ENCODE measurements around the gene CNOT3.

DNA sequence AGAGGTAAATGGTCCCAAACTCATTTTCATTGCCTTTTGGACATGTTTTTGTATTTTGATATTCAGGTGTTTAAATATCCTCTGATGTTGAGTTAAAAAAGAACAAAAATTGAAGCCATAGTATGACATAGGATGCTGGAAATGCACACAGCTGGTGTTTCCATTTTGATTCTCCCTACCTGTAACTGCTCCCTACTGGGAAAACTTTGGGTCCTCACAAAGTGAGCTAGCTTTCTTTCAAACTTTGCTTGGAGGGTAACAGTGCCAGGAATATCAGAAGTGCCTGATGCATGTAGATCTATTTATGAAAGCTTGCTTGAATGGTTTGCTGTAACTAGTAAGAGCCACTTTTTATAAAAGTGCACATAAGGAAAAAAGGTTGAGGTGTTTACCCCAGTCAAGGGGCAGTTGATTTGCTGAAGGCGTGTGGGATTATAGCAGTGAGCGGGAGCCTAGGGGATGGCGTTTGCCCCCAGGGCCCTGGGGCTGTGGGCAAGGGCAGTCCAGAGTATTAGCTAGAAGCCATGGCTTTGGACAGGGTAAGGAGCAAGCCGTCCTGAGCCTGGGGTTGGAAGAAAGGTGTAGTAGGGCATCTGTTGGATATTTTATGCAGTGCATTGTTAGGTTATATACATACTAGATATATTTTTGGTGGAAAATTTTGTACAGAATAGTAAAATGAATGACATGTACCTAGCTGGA lies 67.4 kb downstream of the CNOT3 start:
- TF ChIP-seq, protein P1, sequence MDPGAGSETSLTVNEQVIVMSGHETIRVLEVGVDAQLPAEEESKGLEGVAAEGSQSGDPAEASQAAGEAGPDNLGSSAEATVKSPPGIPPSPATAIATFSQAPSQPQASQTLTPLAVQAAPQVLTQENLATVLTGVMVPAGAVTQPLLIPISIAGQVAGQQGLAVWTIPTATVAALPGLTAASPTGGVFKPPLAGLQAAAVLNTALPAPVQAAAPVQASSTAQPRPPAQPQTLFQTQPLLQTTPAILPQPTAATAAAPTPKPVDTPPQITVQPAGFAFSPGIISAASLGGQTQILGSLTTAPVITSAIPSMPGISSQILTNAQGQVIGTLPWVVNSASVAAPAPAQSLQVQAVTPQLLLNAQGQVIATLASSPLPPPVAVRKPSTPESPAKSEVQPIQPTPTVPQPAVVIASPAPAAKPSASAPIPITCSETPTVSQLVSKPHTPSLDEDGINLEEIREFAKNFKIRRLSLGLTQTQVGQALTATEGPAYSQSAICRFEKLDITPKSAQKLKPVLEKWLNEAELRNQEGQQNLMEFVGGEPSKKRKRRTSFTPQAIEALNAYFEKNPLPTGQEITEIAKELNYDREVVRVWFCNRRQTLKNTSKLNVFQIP (CRISPR knock-in tag; IDR thresholded peaks at IDR 0.05; ENCODE audit: borderline replicate concordance, low read depth): no peak
- TF ChIP-seq ZC3H10 (CRISPR knock-in tag; IDR thresholded peaks at IDR 0.05) (no peak), SNAI2 (CRISPR knock-in tag; IDR thresholded peaks at IDR 0.05) (no peak), TOX (CRISPR knock-in tag; IDR thresholded peaks at IDR 0.05; ENCODE audit: borderline replicate concordance) (no peak), ARNTL (CRISPR knock-in tag; IDR thresholded peaks at IDR 0.05; ENCODE audit: borderline replicate concordance, low read depth) (no peak), BACH2 (CRISPR knock-in tag; IDR thresholded peaks at IDR 0.05; ENCODE audit: borderline replicate concordance) (no peak), ZNF8 (CRISPR knock-in tag; IDR thresholded peaks at IDR 0.05) (no peak), ZFP30 (CRISPR knock-in tag; IDR thresholded peaks at IDR 0.05) (no peak), ZNF70 (CRISPR knock-in tag; IDR thresholded peaks at IDR 0.05) (no peak), ZNF565 (CRISPR knock-in tag; conservative IDR thresholded peaks at IDR 0.05; ENCODE audit: low read depth) (no peak), TCF4 (CRISPR knock-in tag; IDR thresholded peaks at IDR 0.05; ENCODE audit: borderline replicate concordance) (no peak), ISL1 (CRISPR knock-in tag; IDR thresholded peaks at IDR 0.05) (no peak)

Data from SK-N-SH treated with all-trans-retinoic acid at 6 μM for 48 hours (cell line).